SK-N-SH (cell line): ENCODE results near the gene SBNO1. TPM values are rescaled to one million over a fixed set of nuclear protein-coding genes. Genes with fewer than 3 reads are reported as not detected.

Experiments used
- CTCF ChIA-PET: fragments of 300-600, 350-600 bp; formaldehyde crosslinking; extraction: SDS; loops from one replicate; lab custom pipeline; 2021; lab: Yijun Ruan, JAX
- POLR2A ChIA-PET: fragments of 350-600 bp; sonication (Branson Sonifier 250); formaldehyde crosslinking; extraction: SDS; loops from one replicate; lab custom pipeline; 2020; ENCODE audit warnings: antibody characterized with exemption, inconsistent platforms; lab: Yijun Ruan, JAX
- DNase-seq: peaks from one replicate; pipeline ENCODE4 v3.0.0; 2012
- H2AFZ ChIP-seq: fragments of 200-600 bp; sonication (generic); 2 replicates; pipeline ENCODE4 v1.8.1; 2016; ENCODE audit warnings: antibody characterized with exemption, mild to moderate bottlenecking, low read depth
- H3F3A ChIP-seq: fragments of 200-600 bp; sonication (generic); replicated peaks from 2 replicates; pipeline ENCODE3; 2016; ENCODE audit warnings: antibody characterized with exemption, mild to moderate bottlenecking; ENCODE audit not compliant: insufficient read depth
- H3K27ac ChIP-seq, 2 experiments: fragments of 200-500 bp in 1 of 2; fragments of 200-600 bp in 1 of 2; sonication (Bioruptor generic) in 1 of 2; sonication (generic), shearing (Covaris generic) in 1 of 2; 2 replicates each; pipeline versions ENCODE4 v1.5.1 to v1.6.1; 2014 to 2016; ENCODE audit warnings: low read depth in 2 of 2, inconsistent platforms in 1 of 2, low read length in 1 of 2, mild to moderate bottlenecking in 1 of 2, mixed read lengths in 1 of 2
- H3K27me3 ChIP-seq: fragments of 200-600 bp; sonication (generic), shearing (Covaris generic); 2 replicates; pipeline ENCODE4 v1.6.1; 2016; ENCODE audit warnings: mixed run types; ENCODE audit not compliant: insufficient read depth
- H3K36me3 ChIP-seq, 2 experiments: fragments of 200-500 bp in 1 of 2; fragments of 200-600 bp in 1 of 2; sonication (Bioruptor generic) in 1 of 2; sonication (generic) in 1 of 2; replicated peaks in 1 of 2; 2 replicates each; pipeline versions ENCODE3 to v1.5.1; 2014 to 2016; ENCODE audit warnings: low read length in 1 of 2, mild to moderate bottlenecking in 1 of 2; ENCODE audit not compliant: insufficient read depth in 2 of 2, control insufficient read depth in 1 of 2
- H3K4me1 ChIP-seq, 2 experiments: fragments of 200-500 bp in 1 of 2; fragments of 200-600 bp in 1 of 2; sonication (Bioruptor generic) in 1 of 2; sonication (generic), shearing (Covaris generic) in 1 of 2; 2 replicates each; pipeline versions ENCODE4 v1.5.1 to v1.6.1; 2014 to 2016; ENCODE audit warnings: low read depth in 1 of 2, low read length in 1 of 2, mixed run types in 1 of 2; ENCODE audit not compliant: insufficient read depth in 2 of 2, control insufficient read depth in 1 of 2
- H3K4me2 ChIP-seq: fragments of 200-600 bp; sonication (generic), shearing (Covaris generic); 2 replicates; pipeline ENCODE4 v1.6.1; 2017; ENCODE audit warnings: mixed run types
- H3K4me3 ChIP-seq, 2 experiments: fragments of 200-500 bp in 1 of 2; fragments of 200-600 bp in 1 of 2; sonication (Bioruptor generic) in 1 of 2; sonication (generic), shearing (Covaris generic) in 1 of 2; 2 replicates each; pipeline versions ENCODE4 v1.5.1 to v1.8.1; 2014 to 2016; ENCODE audit warnings: low read depth in 2 of 2, inconsistent platforms in 1 of 2, low read length in 1 of 2, mild to moderate bottlenecking in 1 of 2, mixed read lengths in 1 of 2, moderate library complexity in 1 of 2
- H3K79me2 ChIP-seq: fragments of 200-600 bp; sonication (generic); 2 replicates; pipeline ENCODE4 v1.8.1; 2017; ENCODE audit warnings: mild to moderate bottlenecking; ENCODE audit not compliant: insufficient read depth
- H3K9ac ChIP-seq: fragments of 200-600 bp; sonication (generic); 2 replicates; pipeline ENCODE4 v1.6.1; 2017; ENCODE audit warnings: mixed run types
- H3K9me2 ChIP-seq: fragments of 200-600 bp; sonication (generic); 2 replicates; pipeline ENCODE4 v1.6.1; 2017; ENCODE audit warnings: mixed run types
- H3K9me3 ChIP-seq: fragments of 200-600 bp; sonication (generic); 2 replicates; pipeline ENCODE4 v1.6.1; 2017; ENCODE audit warnings: mixed run types, mild to moderate bottlenecking, moderate library complexity
- H4K20me1 ChIP-seq: fragments of 200-600 bp; sonication (generic); 2 replicates; pipeline ENCODE4 v1.6.1; 2017; ENCODE audit warnings: mild to moderate bottlenecking, mixed run types; ENCODE audit not compliant: insufficient read depth
- CHD2 ChIP-seq: fragments of 150-350 bp; IDR thresholded peaks from 2 replicates; pipeline ENCODE4 v1.6.1; 2018; ENCODE audit warnings: low read length; ENCODE audit not compliant: partially characterized antibody
- ELF1 ChIP-seq: IDR thresholded peaks from 2 replicates; pipeline ENCODE4 v1.4.0; 2012
- EP300 ChIP-seq, 2 experiments: IDR thresholded peaks; 2 replicates each; pipeline versions ENCODE4 v1.4.0 to v1.6.1; 2012; ENCODE audit warnings: borderline replicate concordance in 1 of 2, low read depth in 1 of 2, low read length in 1 of 2
- EZH2phosphoT487 ChIP-seq: fragments of 200-600 bp; sonication (generic); IDR thresholded peaks from 2 replicates; pipeline ENCODE4 v1.6.1; 2017; ENCODE audit warnings: low read depth, mixed run types, mild to moderate bottlenecking, antibody characterized with exemption, moderate library complexity, borderline replicate concordance
- FOXM1 ChIP-seq: IDR thresholded peaks from 2 replicates; pipeline ENCODE4 v1.4.0; 2012; ENCODE audit warnings: low read depth, mild to moderate bottlenecking
- GABPA ChIP-seq: IDR thresholded peaks from 2 replicates; pipeline ENCODE4 v1.4.0; 2012; ENCODE audit warnings: low read depth, mild to moderate bottlenecking
- GATA2 ChIP-seq: sonication (generic); formaldehyde crosslinking; IDR thresholded peaks from 2 replicates; pipeline ENCODE4 v1.5.0; 2020; ENCODE audit warnings: mild to moderate bottlenecking, missing genetic modification reagents
- JUND ChIP-seq: IDR thresholded peaks from 2 replicates; pipeline ENCODE4 v1.4.0; 2012
- MAX ChIP-seq: IDR thresholded peaks from 2 replicates; pipeline ENCODE4 v1.4.0; 2012; ENCODE audit warnings: low read depth
- MEF2A ChIP-seq: IDR thresholded peaks from 2 replicates; pipeline ENCODE4 v1.4.0; 2012; ENCODE audit warnings: low read depth, borderline replicate concordance
- NRF1 ChIP-seq: IDR thresholded peaks from 2 replicates; pipeline ENCODE4 v1.6.1; 2012; ENCODE audit warnings: low read depth, mild to moderate bottlenecking, low read length
- RCOR1 ChIP-seq: fragments of 150-350 bp; IDR thresholded peaks from 2 replicates; pipeline ENCODE4 v1.6.1; 2017; ENCODE audit warnings: antibody characterized with exemption, low read length
- RFX5 ChIP-seq: IDR thresholded peaks from 2 replicates; pipeline ENCODE4 v1.6.1; 2012; ENCODE audit warnings: mild to moderate bottlenecking, improper control_type of control experiment, low read length
- SMC3 ChIP-seq: IDR thresholded peaks from 2 replicates; pipeline ENCODE4 v1.6.1; 2012; ENCODE audit warnings: low read depth, low read length, improper control_type of control experiment
- TEAD4 ChIP-seq: IDR thresholded peaks from 2 replicates; pipeline ENCODE4 v1.4.0; 2012; ENCODE audit warnings: mild to moderate bottlenecking, borderline replicate concordance; ENCODE audit not compliant: insufficient read depth
- ZBTB33 ChIP-seq: IDR thresholded peaks from 2 replicates; pipeline ENCODE4 v1.4.0; 2012; ENCODE audit warnings: low read depth, borderline replicate concordance
- WGBS: methylation state at CpG from one replicate; pipeline ENCODE4 v1.1.6; 2017; ENCODE audit warnings: low lambda C conversion rate; 5-methylcytosine and 5-hydroxymethylcytosine counted together
- polyA plus RNA-seq, 3 experiments: library from polyadenylated mRNA; depleted of rRNA; stranded (reverse); fragments of >200 nt; gene quantifications; 2 replicates each; pipeline ENCODE4 v1.2.3, GENCODE V29; 2012
- small RNA-seq, 7 experiments: library from RNA; depleted of rRNA; stranded (forward); fragments of <200 nt; gene quantifications; one replicate each; pipeline ENCODE3, GENCODE V24; 2012
- TF ChIP-seq, protein P1 (sequence below): IDR thresholded peaks from 2 replicates; pipeline ENCODE4 v1.4.0; 2012; ENCODE audit warnings: low read depth, borderline replicate concordance

Gene SBNO1
- polyA plus RNA-seq, 1 of the 3 experiments (the other 2 are of a cell fraction) = 4.5 TPM

GRCh38 chr12:123242116-123242904 lies 122.3 kb downstream of the SBNO1 start:
- no peak overlapping the region for H2AFZ ChIP-seq
- CTCF ChIA-PET = interaction anchor here (0.6 to 1.5 kb wide), 6 partner anchors 9 to 449 kb away, joined by 3 to 6 read pairs (median 4); partner anchors contain the start of genes MPHOSPH9 and MTRFR
- no peak overlapping the region for H3K4me2 ChIP-seq
- no peak for DNase-seq
- H3K9me2 ChIP-seq = no peaks in the 10 kb centered on the region
- no peak overlapping the region for H3K4me3 ChIP-seq
- no peak overlapping the region for H3K9ac ChIP-seq
- WGBS = 83% methylated on average over 11 of the region's 11 CpGs
- peak overlapping the region in 1 of 2 experiments; percentile 68; a peak in 2 of 4 replicates for H3K27ac ChIP-seq
- POLR2A ChIA-PET = interaction anchor here (0.6 to 1.1 kb wide), 2 partner anchors 9 to 200 kb away, joined by 3 to 9 read pairs; partner anchors contain the start of genes MPHOSPH9 and MTRFR
- 0 out of 2 replicates have a peak, but pooled peaks cover 3% of the 10 kb centered on the region for H4K20me1 ChIP-seq
- H3F3A ChIP-seq = peaks cover 5% of the 10 kb centered on the region
- H3K9me3 ChIP-seq = no peaks in the 10 kb centered on the region
- peaks cover 0 to 5% of the 10 kb centered on the region in 2 experiments; a peak in 1 of 4 replicates for H3K4me1 ChIP-seq
- H3K79me2 ChIP-seq = peaks cover 75% of the 10 kb centered on the region
- H3K36me3 ChIP-seq = peaks cover 2 to 16% of the 10 kb centered on the region in 2 experiments
- no peak for TF ChIP-seq MAX
- TF ChIP-seq MEF2A = no peak
- TF ChIP-seq ZBTB33 = no peak
- TF ChIP-seq, protein P1, sequence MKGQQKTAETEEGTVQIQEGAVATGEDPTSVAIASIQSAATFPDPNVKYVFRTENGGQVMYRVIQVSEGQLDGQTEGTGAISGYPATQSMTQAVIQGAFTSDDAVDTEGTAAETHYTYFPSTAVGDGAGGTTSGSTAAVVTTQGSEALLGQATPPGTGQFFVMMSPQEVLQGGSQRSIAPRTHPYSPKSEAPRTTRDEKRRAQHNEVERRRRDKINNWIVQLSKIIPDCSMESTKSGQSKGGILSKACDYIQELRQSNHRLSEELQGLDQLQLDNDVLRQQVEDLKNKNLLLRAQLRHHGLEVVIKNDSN = no peak
- TF ChIP-seq RFX5 = no peak
- no peak for TF ChIP-seq TEAD4
- TF ChIP-seq CHD2 = no peak
- no peak for TF ChIP-seq NRF1
- no peak for TF ChIP-seq EP300 (IDR thresholded peaks at IDR 0.05; ENCODE audit: borderline replicate concordance in 1 of 2, low read depth in 1 of 2, low read length in 1 of 2)
- TF ChIP-seq GATA2 (CRISPR knock-in tag) = no peak
- TF ChIP-seq EZH2phosphoT487 = no peak
- TF ChIP-seq RCOR1 = no peak
- no peak for TF ChIP-seq FOXM1
- no peak for TF ChIP-seq GABPA
- no peak for TF ChIP-seq JUND
- TF ChIP-seq SMC3 = no peak
- no peak for TF ChIP-seq ELF1
- H3K27me3 ChIP-seq = no peaks in the 10 kb centered on the region

Small RNA genes lying within 50 kb of the gene (small RNA-seq; reads per million reads assigned to genes)
- 0 reads per million in 7 experiments for gene RF00019
- gene RNA5SP375 = 0 reads per million in 7 experiments

Other genes starting within 250 kb of the SBNO1 start
- gene PITPNM2, start 213.8 kb downstream of the SBNO1 start, polyA plus RNA-seq (2012; rRNA removed) = 2.6 and 3.7 TPM in 2 replicates
- gene MPHOSPH9, start 131.7 kb downstream of the SBNO1 start, polyA plus RNA-seq (2012; rRNA removed) = 8.2 and 9.0 TPM in 2 replicates
- 6.6 and 7.5 TPM in 2 replicates for gene MTRFR, start 131.4 kb downstream of the SBNO1 start, polyA plus RNA-seq (2012; rRNA removed)
- gene CDK2AP1, start 93.0 kb downstream of the SBNO1 start, polyA plus RNA-seq (2012; rRNA removed) = 208 and 231 TPM in 2 replicates
- gene KMT5A, start 19.3 kb upstream of the SBNO1 start, polyA plus RNA-seq (2012; rRNA removed) = 29.7 and 37.6 TPM in 2 replicates
- 5.0 and 5.2 TPM in 2 replicates for gene RILPL2, start 71.8 kb upstream of the SBNO1 start, polyA plus RNA-seq (2012; rRNA removed)
- gene SNRNP35, start 93.3 kb upstream of the SBNO1 start, polyA plus RNA-seq (2012; rRNA removed) = 13.1 and 16.0 TPM in 2 replicates
- gene RILPL1, start 168.9 kb upstream of the SBNO1 start, polyA plus RNA-seq (2012; rRNA removed) = 26.8 and 32.6 TPM in 2 replicates
- 113 and 120 TPM in 2 replicates for gene TMED2, start 219.7 kb upstream of the SBNO1 start, polyA plus RNA-seq (2012; rRNA removed)
- 25.8 and 32.0 TPM in 2 replicates for gene DDX55, start 237.3 kb upstream of the SBNO1 start, polyA plus RNA-seq (2012; rRNA removed)